Skeletal muscle tissue (tissue), 4 donors: ENCODE results near the gene ZFYVE21. TPM values are rescaled to one million over a fixed set of nuclear protein-coding genes. Genes with fewer than 3 reads are reported as not detected.
"Not testable (repeated sequence)": the region's sequence is repeated elsewhere in the genome, so short reads cannot be mapped to it uniquely, and the experiment has no call there.

ENCODE experiments used
- H3K27ac ChIP-seq: one replicate; pipeline ENCODE4 v1.7.0; 2013; ENCODE audit warnings: mild to moderate bottlenecking, low read depth, low read length, inconsistent platforms
- H3K27me3 ChIP-seq, 3 donors: one replicate each; pipeline ENCODE4 v1.7.0; 2013; ENCODE audit warnings: low read length in 3 of 3; ENCODE audit not compliant: control insufficient read depth in 3 of 3, insufficient read depth in 3 of 3
- H3K36me3 ChIP-seq, 3 donors: one replicate each; pipeline ENCODE4 v1.7.0; 2013; ENCODE audit warnings: low read length in 3 of 3; ENCODE audit not compliant: control insufficient read depth in 3 of 3, insufficient read depth in 3 of 3
- H3K4me1 ChIP-seq, 3 donors: one replicate each; pipeline ENCODE4 v1.7.0; 2013; ENCODE audit warnings: low read length in 3 of 3, mild to moderate bottlenecking in 3 of 3; ENCODE audit not compliant: control insufficient read depth in 3 of 3, insufficient read depth in 3 of 3
- H3K4me3 ChIP-seq, 3 donors: one replicate each; pipeline ENCODE4 v1.7.0; 2013; ENCODE audit warnings: low read length in 3 of 3
- H3K9ac ChIP-seq, 3 donors: one replicate each; pipeline ENCODE4 v1.7.0; 2013; ENCODE audit warnings: low read length in 3 of 3, mild to moderate bottlenecking in 3 of 3, moderate library complexity in 2 of 3, low read depth in 1 of 3
- H3K9me3 ChIP-seq, 3 donors: one replicate each; pipeline ENCODE4 v1.7.0; 2013; ENCODE audit warnings: low read length in 3 of 3; ENCODE audit not compliant: control insufficient read depth in 3 of 3
- total RNA-seq: library from RNA; depleted of rRNA; stranded (reverse); fragments of >200 nt; gene quantifications from one replicate; pipeline ENCODE4 v1.2.3, GENCODE V29; 2014
- donor health status: Osteomylitis.

The ZFYVE21 gene
- total RNA-seq, 1 donor from 2014 or later = 31.3 TPM

DNA sequence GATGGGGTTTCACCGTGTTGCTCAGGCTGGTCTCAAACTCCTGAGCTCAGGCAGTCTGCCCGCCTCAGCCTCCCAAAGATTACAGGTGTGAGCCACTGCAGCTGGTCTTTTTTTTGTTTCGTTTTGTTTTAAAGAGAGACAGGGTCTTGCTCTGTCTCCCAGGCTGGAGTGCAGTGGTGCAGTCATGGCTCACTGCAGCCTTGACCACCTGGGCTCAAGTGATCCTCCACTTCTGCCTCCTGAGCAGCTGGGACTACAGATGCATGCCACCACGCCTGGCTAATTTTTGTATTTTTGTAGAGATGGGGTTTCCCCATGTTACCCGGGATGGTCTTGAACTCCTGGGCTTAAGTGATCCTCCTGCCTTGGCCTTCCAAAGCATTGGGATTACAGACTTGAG is 24.0 kb upstream of the ZFYVE21 start:
- H3K27me3 ChIP-seq, H3K9ac ChIP-seq, H3K4me3 ChIP-seq, H3K9me3 ChIP-seq, H3K27ac ChIP-seq: not testable (repeated sequence)
- Histone ChIP-seq H3K36me3 (peaks cover 26 to 48% (median 38%) of the 10 kb centered on the region in 3 donors), H3K4me1 (peaks cover 27 to 41% (median 31%) of the 10 kb centered on the region in 3 donors)

- Histone ChIP-seq H3K27me3 (no peaks in the 10 kb centered on the region), H3K9me3 (no peaks in the 10 kb centered on the region), H3K9ac (no peak overlapping the region), H3K4me3 (no peak overlapping the region), H3K36me3 (peaks cover 21 to 44% (median 34%) of the 10 kb centered on the region in 3 donors), H3K4me1 (peaks cover 32 to 46% (median 36%) of the 10 kb centered on the region in 3 donors), H3K27ac (no peak overlapping the region)
Observed at GRCh38 chr14:103692159-103692558, 23.5 kb upstream of the ZFYVE21 start.

DNA sequence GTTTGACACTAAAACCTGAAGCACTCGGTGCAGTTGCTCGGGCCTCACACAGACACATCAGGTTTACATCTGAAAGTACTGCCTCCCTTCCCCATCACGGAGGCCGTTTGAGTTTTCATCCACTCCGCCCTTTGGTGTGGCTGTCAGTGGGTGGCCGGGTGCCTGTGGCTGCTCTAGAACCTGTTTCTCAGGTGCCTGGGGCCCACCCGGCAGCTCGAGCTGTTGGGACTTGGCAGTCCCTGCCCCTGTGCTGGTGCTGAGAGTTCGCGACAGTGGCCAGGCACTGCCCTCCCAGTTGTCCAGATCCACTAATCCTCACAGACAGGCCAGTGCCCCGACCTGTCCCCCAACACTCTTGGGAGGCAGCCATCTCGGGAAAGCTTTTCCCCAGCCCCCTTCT is 22.7 kb upstream of the ZFYVE21 start:
- H3K4me1 ChIP-seq = peaks cover 39 to 53% (median 43%) of the 10 kb centered on the region in 3 donors
- peak overlapping the region in 1 of 3 donors; percentile 33 for H3K9ac ChIP-seq
- no peaks in the 10 kb centered on the region for H3K27me3 ChIP-seq
- H3K9me3 ChIP-seq = no peaks in the 10 kb centered on the region
- peak overlapping the region; percentile 8 for H3K27ac ChIP-seq
- H3K36me3 ChIP-seq = peaks cover 22 to 40% (median 35%) of the 10 kb centered on the region in 3 donors
- H3K4me3 ChIP-seq = no peak overlapping the region

GRCh38 chr14:103693515-103693914 is 22.1 kb upstream of the ZFYVE21 start:
- Histone ChIP-seq H3K4me1 (peaks cover 43 to 59% (median 49%) of the 10 kb centered on the region in 3 donors), H3K36me3 (peaks cover 22 to 38% (median 35%) of the 10 kb centered on the region in 3 donors), H3K27me3 (no peaks in the 10 kb centered on the region), H3K9me3 (no peaks in the 10 kb centered on the region), H3K9ac (no peak overlapping the region), H3K27ac (peak overlapping the region; percentile 8), H3K4me3 (no peak overlapping the region)

- peaks cover 44 to 70% (median 58%) of the 10 kb centered on the region in 3 donors for H3K4me1 ChIP-seq
- H3K4me3 ChIP-seq = no peak overlapping the region
- peak overlapping the region in 1 of 3 donors; percentile 33 for H3K9ac ChIP-seq
- peaks cover 24 to 35% (median 28%) of the 10 kb centered on the region in 3 donors for H3K36me3 ChIP-seq
- H3K9me3 ChIP-seq = no peaks in the 10 kb centered on the region
- H3K27me3 ChIP-seq = no peaks in the 10 kb centered on the region
- H3K27ac ChIP-seq = no peak overlapping the region
Observed at GRCh38 chr14:103694572-103695026, 21.0 kb upstream of the ZFYVE21 start.

DNA sequence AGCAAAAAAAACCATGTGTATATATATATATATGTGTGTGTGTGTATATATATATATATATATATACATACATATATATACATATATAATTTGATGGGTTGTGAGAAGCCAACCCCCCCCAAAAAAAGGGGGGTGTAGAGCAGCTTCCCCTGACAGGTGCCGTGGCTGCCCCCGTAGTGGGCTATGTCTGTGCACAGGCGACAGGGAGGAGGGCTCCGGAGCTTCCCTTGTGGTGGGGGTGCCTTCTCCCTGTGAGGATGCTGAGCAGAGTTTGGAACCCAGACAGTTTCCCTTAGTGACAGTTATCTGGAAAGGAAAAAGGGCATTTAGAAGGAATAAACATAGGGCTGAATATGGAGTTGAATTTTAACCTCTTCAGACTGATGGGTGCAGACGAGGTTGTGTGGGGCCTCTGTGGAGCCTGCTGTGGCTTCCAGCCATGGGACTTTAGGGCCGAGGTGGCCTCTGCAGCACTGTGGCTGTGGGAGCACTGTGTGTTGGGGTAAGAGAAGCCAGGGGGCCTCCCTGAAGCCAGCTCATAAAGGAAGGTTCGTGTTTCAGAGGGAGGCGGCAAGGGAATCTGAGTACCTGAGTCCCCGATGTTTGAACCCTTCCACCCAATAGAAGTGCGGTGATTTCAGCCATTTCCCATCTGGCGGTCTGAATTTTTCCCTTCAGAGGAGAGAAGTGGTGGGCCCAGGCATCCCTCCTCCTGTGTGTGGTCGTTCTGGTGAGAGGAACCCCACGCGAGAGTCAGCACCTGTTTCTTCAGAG is 20.1 kb upstream of the ZFYVE21 start:
- Histone ChIP-seq H3K27me3 (no peaks in the 10 kb centered on the region), H3K9ac (no peak overlapping the region), H3K27ac (no peak overlapping the region), H3K36me3 (peaks cover 18 to 32% (median 29%) of the 10 kb centered on the region in 3 donors), H3K4me3 (no peak overlapping the region), H3K4me1 (peaks cover 52 to 78% (median 67%) of the 10 kb centered on the region in 3 donors), H3K9me3 (no peaks in the 10 kb centered on the region)

- Histone ChIP-seq H3K9me3 (no peaks in the 10 kb centered on the region), H3K4me1 (peaks cover 57 to 84% (median 72%) of the 10 kb centered on the region in 3 donors), H3K4me3 (no peak overlapping the region), H3K36me3 (peaks cover 17 to 34% (median 29%) of the 10 kb centered on the region in 3 donors), H3K27me3 (no peaks in the 10 kb centered on the region), H3K9ac (peak overlapping the region in 1 of 3 donors; percentile 57), H3K27ac (no peak overlapping the region)
Observed at GRCh38 chr14:103696070-103696402, 19.6 kb upstream of the ZFYVE21 start.

DNA sequence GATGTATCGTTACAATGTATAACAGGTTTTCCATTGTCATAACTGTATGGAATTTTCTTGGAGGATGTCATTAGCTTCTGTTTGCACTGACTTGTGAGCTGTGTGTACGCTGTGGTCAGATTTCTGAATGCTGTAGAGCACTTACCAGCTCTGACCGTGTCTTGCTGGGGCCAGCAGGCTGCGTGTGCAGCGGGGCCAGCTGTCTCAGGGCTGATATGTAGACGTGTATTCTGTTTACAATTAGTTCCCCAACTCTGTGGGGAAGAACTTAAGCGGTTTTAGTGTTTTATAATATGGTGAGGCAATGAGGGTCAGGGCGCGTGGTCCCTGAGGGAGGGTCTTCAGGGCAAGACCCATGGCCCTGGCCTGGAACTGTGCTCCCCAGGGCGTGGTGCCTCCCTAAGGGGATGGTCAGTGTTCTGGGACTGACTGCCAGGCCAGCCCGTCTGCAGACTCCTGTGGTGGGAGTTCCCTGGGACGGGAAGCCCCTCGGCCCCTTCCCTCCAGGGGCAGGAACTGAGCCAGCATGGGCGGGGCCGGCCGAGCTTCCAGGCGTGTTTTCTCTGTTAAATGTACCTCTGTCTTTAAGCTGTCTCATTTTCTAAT is 19.0 kb upstream of the ZFYVE21 start:
- H3K27ac ChIP-seq = peak overlapping the region; percentile 41
- no peaks in the 10 kb centered on the region for H3K9me3 ChIP-seq
- H3K36me3 ChIP-seq = peaks cover 17 to 34% (median 29%) of the 10 kb centered on the region in 3 donors
- peak overlapping the region in 2 of 3 donors; percentile 57 for H3K9ac ChIP-seq
- H3K27me3 ChIP-seq = no peaks in the 10 kb centered on the region
- H3K4me3 ChIP-seq = no peak overlapping the region
- peaks cover 61 to 89% (median 75%) of the 10 kb centered on the region in 3 donors for H3K4me1 ChIP-seq

DNA sequence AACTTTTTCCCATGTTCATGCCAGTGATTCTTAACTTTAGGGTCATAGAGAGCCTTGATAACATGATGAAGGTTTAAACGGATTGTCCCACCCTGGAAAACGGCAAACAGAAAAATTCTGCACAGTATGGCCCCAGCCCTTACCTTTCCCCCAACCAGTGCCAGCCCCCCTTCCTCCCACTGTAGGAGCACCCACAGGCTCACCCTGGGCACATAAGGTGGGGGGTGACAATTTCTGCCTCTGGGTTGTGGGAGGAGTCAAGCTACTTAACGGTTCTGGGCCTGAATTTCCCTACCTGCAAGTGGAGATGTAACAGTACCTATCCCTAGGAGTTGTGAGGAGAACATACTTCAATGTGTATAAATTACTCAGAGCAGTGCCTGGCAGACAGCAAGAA is 18.4 kb upstream of the ZFYVE21 start:
- H3K4me3 ChIP-seq = peak overlapping the region in 1 of 3 donors; percentile 56
- H3K27me3 ChIP-seq = no peaks in the 10 kb centered on the region
- no peaks in the 10 kb centered on the region for H3K9me3 ChIP-seq
- peaks cover 14 to 37% (median 28%) of the 10 kb centered on the region in 3 donors for H3K36me3 ChIP-seq
- H3K27ac ChIP-seq = no peak overlapping the region
- H3K9ac ChIP-seq = peak overlapping the region; percentile 25 to 57 (median 40)
- peaks cover 62 to 92% (median 77%) of the 10 kb centered on the region in 3 donors for H3K4me1 ChIP-seq
